ENCODE measurements around the gene RFX4. TPM values are rescaled to one million over a fixed set of nuclear protein-coding genes. Genes with fewer than 3 reads are reported as not detected.

Gene RFX4
- total and polyA plus RNA-seq, 2 of the 13 experiments (the other 11 are each of a cell fraction or from before 2014, with no cell fraction given) = not detected

DNA sequence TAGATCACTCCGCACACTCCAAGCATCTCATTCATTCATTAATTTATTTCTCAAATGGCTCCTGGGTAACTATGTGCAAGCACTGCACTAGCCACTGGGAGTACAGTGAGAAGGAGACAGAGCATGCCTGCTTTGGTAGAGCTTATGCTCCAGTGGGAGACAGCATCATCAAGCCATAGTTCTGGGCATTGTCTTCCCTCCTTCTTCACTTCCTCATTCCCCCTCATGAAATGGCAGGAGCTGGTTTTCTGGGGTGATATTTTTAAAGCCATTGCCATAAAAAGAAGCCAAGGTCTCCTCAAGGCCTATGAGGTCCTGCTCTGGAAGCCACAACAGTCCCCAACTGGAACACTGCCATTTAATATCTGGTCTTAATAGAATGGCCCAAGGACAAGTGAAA, 171.5 kb downstream of the RFX4 start:
- WGBS (ENCODE audit: low lambda C conversion rate) = 80% methylated on average over 1 of the region's 1 CpG
- DNase-seq (ENCODE audit: low spot score) (no peak), FAIRE-seq (no peak), ATAC-seq (no peak)
- intact Hi-C loops (cut with micrococcal nuclease; ENCODE audit: unreplicated experiment) = no loop called here
- H4K20me1 ChIP-seq (ENCODE audit: insufficient read depth, low read length) = no peaks in the 10 kb centered on the region
- no TSS peak for BruUV-seq (replicated peaks)
- in situ Hi-C loops (cut with HindIII; ENCODE audit: extremely low pct_ligation_motif_present, low pct_unique_long_range_greater_than_20kb) = no loop called here
- no peak overlapping the region for H3K4me3 ChIP-seq (replicated peaks in 1 of 3; ENCODE audit: insufficient read depth in 1 of 3, low read depth in 2 of 3, low read length in 3 of 3)
- ChIA-PET CTCF (ENCODE audit: low intra/inter-chr PET ratio, low total read pairs) (no interaction called here), POLR2A (no interaction called here)
- no peak overlapping the region for H3K27ac ChIP-seq (ENCODE audit: extremely low read length, insufficient read depth, low read length)
- H3K79me2 ChIP-seq (ENCODE audit: insufficient read depth, low read length) = no peaks in the 10 kb centered on the region
- H2AFZ ChIP-seq (ENCODE audit: low read length) = no peak overlapping the region
- H3K9me3 ChIP-seq (ENCODE audit: low read length) = no peaks in the 10 kb centered on the region
- no peaks in the 10 kb centered on the region; a peak in 1 of 5 replicates for H3K27me3 ChIP-seq (ENCODE audit: control insufficient read depth in 1 of 2, insufficient read depth in 2 of 2, low read length in 2 of 2)
- H3K9ac ChIP-seq (ENCODE audit: insufficient read depth, low read depth, low read length) = no peak overlapping the region
- H3K36me3 ChIP-seq (replicated peaks in 1 of 2; ENCODE audit: control insufficient read depth in 1 of 2, insufficient read depth in 2 of 2, low read length in 2 of 2) = no peaks in the 10 kb centered on the region
- peaks cover 33% of the 10 kb centered on the region for H3K4me1 ChIP-seq (ENCODE audit: insufficient read depth, low read length)
- no peak overlapping the region for H3K4me2 ChIP-seq (ENCODE audit: low read depth, low read length)
- no peak for TF ChIP-seq ATF7 (IDR thresholded peaks at IDR 0.05)
- TF ChIP-seq ATF7 (CRISPR knock-in tag; IDR thresholded peaks at IDR 0.05) = no peak
- no peak for TF ChIP-seq MYNN (CRISPR knock-in tag; IDR thresholded peaks at IDR 0.05; ENCODE audit: low read depth)
- TF ChIP-seq U2AF1 (optimal IDR thresholded peaks at IDR 0.05; ENCODE audit: low read depth, low read length) = no peak
- no peak for TF ChIP-seq ZNF740 (CRISPR knock-in tag; IDR thresholded peaks at IDR 0.05)
- no peak for TF ChIP-seq KLF11 (CRISPR knock-in tag; IDR thresholded peaks at IDR 0.05)
- no peak for TF ChIP-seq LRRFIP1 (CRISPR knock-in tag; conservative IDR thresholded peaks at IDR 0.05)
- TF ChIP-seq IKZF4 (CRISPR knock-in tag; IDR thresholded peaks at IDR 0.05; ENCODE audit: borderline replicate concordance, low read depth, not compliant biosample characterization) = no peak
- no peak for TF ChIP-seq TRIM24 (CRISPR knock-in tag; IDR thresholded peaks at IDR 0.05)
- TF ChIP-seq TRAFD1 (CRISPR knock-in tag; IDR thresholded peaks at IDR 0.05; ENCODE audit: borderline replicate concordance) = no peak
- TF ChIP-seq GLI4 (CRISPR knock-in tag; IDR thresholded peaks at IDR 0.05; ENCODE audit: borderline replicate concordance) = no peak
- TF ChIP-seq KDM2A (CRISPR knock-in tag; IDR thresholded peaks at IDR 0.05; ENCODE audit: borderline replicate concordance, low read depth) = no peak
- no peak for TF ChIP-seq ZNF354B (CRISPR knock-in tag; IDR thresholded peaks at IDR 0.05)
- TF ChIP-seq ONECUT2 (CRISPR knock-in tag; IDR thresholded peaks at IDR 0.05) = no peak
- no peak for TF ChIP-seq AKAP8 (CRISPR knock-in tag; IDR thresholded peaks at IDR 0.05)
- TF ChIP-seq SP140L (CRISPR knock-in tag; IDR thresholded peaks at IDR 0.05; ENCODE audit: borderline replicate concordance) = no peak
- TF ChIP-seq, protein P1, sequence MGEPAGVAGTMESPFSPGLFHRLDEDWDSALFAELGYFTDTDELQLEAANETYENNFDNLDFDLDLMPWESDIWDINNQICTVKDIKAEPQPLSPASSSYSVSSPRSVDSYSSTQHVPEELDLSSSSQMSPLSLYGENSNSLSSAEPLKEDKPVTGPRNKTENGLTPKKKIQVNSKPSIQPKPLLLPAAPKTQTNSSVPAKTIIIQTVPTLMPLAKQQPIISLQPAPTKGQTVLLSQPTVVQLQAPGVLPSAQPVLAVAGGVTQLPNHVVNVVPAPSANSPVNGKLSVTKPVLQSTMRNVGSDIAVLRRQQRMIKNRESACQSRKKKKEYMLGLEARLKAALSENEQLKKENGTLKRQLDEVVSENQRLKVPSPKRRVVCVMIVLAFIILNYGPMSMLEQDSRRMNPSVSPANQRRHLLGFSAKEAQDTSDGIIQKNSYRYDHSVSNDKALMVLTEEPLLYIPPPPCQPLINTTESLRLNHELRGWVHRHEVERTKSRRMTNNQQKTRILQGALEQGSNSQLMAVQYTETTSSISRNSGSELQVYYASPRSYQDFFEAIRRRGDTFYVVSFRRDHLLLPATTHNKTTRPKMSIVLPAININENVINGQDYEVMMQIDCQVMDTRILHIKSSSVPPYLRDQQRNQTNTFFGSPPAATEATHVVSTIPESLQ (CRISPR knock-in tag; conservative IDR thresholded peaks at IDR 0.05) = no peak
- no peak for TF ChIP-seq ATF1 (CRISPR knock-in tag; IDR thresholded peaks at IDR 0.05)
